GM18870 (cell line): ENCODE results near the gene ASB18.

Experiments
- ATAC-seq: cut with Tn5 transposase; IDR thresholded peaks from one replicate; pipeline ENCODE4 v1.9.1; 2021; ENCODE audit warnings: moderate library complexity; ENCODE audit not compliant: unreplicated experiment

Gene ASB18

GRCh38 chr2:236176951-236177350 is 87.3 kb downstream of the ASB18 start:
- ATAC-seq, result no peak

GRCh38 chr2:236176417-236176816 is 87.8 kb downstream of the ASB18 start:
- no peak for ATAC-seq

GRCh38 chr2:236175548-236176150 is 88.6 kb downstream of the ASB18 start:
- ATAC-seq, result no peak

- no peak for ATAC-seq
Observed at GRCh38 chr2:236173729-236174607, 90.2 kb downstream of the ASB18 start.

- no peak for ATAC-seq
Observed at GRCh38 chr2:236173036-236173728, 91.0 kb downstream of the ASB18 start.

- no peak for ATAC-seq
Observed at GRCh38 chr2:236172255-236173035, 91.8 kb downstream of the ASB18 start.

- no peak for ATAC-seq
Observed at GRCh38 chr2:236171680-236172254, 92.4 kb downstream of the ASB18 start.

GRCh38 chr2:236171181-236171679 is 93.0 kb downstream of the ASB18 start:
- no peak for ATAC-seq

- ATAC-seq, result no peak
Observed at GRCh38 chr2:236170590-236171165, 93.5 kb downstream of the ASB18 start.

GRCh38 chr2:236169741-236170589 is 94.2 kb downstream of the ASB18 start:
- no peak for ATAC-seq

GRCh38 chr2:236169151-236169721 is 95.0 kb downstream of the ASB18 start:
- no peak for ATAC-seq

- ATAC-seq, result no peak
Observed at GRCh38 chr2:236168110-236169080, 95.8 kb downstream of the ASB18 start, which contains the start of gene GBX2. GBX2 (minus strand) TSS chr2:236168386; CDS start chr2:236167971, 415 bp downstream.

GRCh38 chr2:236167297-236168109 is 96.7 kb downstream of the ASB18 start:
- no peak for ATAC-seq

- ATAC-seq, result no peak
Observed at GRCh38 chr2:236166796-236167296, 97.4 kb downstream of the ASB18 start.

GRCh38 chr2:236165842-236166795 is 98.1 kb downstream of the ASB18 start:
- no peak for ATAC-seq
